Lower leg skin (tissue), 4 donors: ENCODE data around the gene GNAI3. TPM values are rescaled to one million over a fixed set of nuclear protein-coding genes. Genes with fewer than 3 reads are reported as not detected.

ENCODE experiments used
- DNase-seq, 2 donors: peaks; one replicate each; pipeline ENCODE4 v3.0.0-alpha.2; 2019; ENCODE audit warnings: low spot score in 2 of 2
- H3K4me3 ChIP-seq: fragments of 200-600 bp; sonication (generic); 2 replicates; pipeline ENCODE4 v1.5.1; 2017; ENCODE audit warnings: mild to moderate bottlenecking, low read depth; ENCODE audit not compliant: poor library complexity, severe bottlenecking
- POLR2A ChIP-seq, 2 donors: fragments of 450-650 bp; IDR thresholded peaks; one replicate each; pipeline ENCODE4 v1.6.1; 2016 to 2017; ENCODE audit warnings: antibody characterized with exemption in 2 of 2, mild to moderate bottlenecking in 1 of 2, moderate library complexity in 1 of 2
- WGBS, 2 donors: methylation state at CpG; one replicate each; pipeline ENCODE4 v1.1.5; 2018; 5-methylcytosine and 5-hydroxymethylcytosine counted together
- intact Hi-C: fragments of 100-400 bp; cut with DNase I; formaldehyde crosslinking; loops from one replicate; pipeline ENCODE4 v1.15.0; 2023; ENCODE audit warnings: low total_unique reads
- total RNA-seq, 4 donors: library from RNA; depleted of rRNA; stranded (reverse); fragments of >200 nt; gene quantifications; one replicate each; pipeline ENCODE4 v1.1.0, GENCODE V29; 2016
- TF ChIP-seq, protein P1 (sequence below), 3 donors: fragments of 450-650 bp; IDR thresholded peaks; one replicate each; pipeline ENCODE4 v1.5.1; 2016; ENCODE audit warnings: antibody characterized with exemption in 3 of 3, mild to moderate bottlenecking in 3 of 3, moderate library complexity in 2 of 3

GNAI3 gene
- total RNA-seq, 4 donors from 2014 or later, result 8.5 to 13.2 (median 10.7) TPM

- 71 to 83% methylated on average over 3 of the region's 3 CpGs for WGBS, 2 donors
- H3K4me3 ChIP-seq, result no peak overlapping the region
- intact Hi-C loops, result loop anchor here (10.0 kb wide), 1 partner anchor 52 kb away; no protein-coding TSS in a partner anchor
- TF ChIP-seq POLR2A (IDR thresholded peaks at IDR 0.05), result no peak
- TF ChIP-seq, protein P1, sequence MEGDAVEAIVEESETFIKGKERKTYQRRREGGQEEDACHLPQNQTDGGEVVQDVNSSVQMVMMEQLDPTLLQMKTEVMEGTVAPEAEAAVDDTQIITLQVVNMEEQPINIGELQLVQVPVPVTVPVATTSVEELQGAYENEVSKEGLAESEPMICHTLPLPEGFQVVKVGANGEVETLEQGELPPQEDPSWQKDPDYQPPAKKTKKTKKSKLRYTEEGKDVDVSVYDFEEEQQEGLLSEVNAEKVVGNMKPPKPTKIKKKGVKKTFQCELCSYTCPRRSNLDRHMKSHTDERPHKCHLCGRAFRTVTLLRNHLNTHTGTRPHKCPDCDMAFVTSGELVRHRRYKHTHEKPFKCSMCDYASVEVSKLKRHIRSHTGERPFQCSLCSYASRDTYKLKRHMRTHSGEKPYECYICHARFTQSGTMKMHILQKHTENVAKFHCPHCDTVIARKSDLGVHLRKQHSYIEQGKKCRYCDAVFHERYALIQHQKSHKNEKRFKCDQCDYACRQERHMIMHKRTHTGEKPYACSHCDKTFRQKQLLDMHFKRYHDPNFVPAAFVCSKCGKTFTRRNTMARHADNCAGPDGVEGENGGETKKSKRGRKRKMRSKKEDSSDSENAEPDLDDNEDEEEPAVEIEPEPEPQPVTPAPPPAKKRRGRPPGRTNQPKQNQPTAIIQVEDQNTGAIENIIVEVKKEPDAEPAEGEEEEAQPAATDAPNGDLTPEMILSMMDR (IDR thresholded peaks at IDR 0.05), result no peak
- no peak for DNase-seq
Observed at GRCh38 chr1:109616391-109616790, 68.0 kb downstream of the GNAI3 start.

DNA sequence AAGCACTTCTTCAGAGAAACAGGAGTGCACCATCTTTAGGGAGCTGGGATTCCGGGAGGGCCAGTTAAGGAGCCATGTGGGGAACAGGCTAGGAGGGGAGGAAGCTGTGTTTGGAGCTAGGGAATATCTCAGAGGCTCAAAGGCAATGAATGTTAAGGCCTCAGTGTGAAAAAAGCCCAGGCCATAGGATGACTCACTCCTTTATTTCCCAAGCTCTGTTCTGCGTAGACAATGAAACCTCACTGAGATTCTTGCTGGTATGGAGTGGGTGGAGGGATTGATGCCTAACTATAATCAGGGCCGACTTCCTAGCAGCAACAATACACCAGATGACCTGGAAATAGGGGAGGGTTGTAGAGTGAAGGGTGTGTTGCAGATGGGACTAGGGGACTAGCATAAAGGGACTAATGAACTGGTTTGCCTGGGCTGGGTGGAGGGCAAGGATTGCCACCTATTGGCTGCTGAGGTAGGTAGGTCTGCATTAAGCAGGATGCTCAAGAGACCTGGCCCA, 68.9 kb downstream of the GNAI3 start:
- no peak for TF ChIP-seq POLR2A (IDR thresholded peaks at IDR 0.05)
- TF ChIP-seq, protein P1 (IDR thresholded peaks at IDR 0.05), result no peak
- intact Hi-C loops, result loop anchor here (10.0 kb wide), 1 partner anchor 53 kb away; no protein-coding TSS in a partner anchor

DNA sequence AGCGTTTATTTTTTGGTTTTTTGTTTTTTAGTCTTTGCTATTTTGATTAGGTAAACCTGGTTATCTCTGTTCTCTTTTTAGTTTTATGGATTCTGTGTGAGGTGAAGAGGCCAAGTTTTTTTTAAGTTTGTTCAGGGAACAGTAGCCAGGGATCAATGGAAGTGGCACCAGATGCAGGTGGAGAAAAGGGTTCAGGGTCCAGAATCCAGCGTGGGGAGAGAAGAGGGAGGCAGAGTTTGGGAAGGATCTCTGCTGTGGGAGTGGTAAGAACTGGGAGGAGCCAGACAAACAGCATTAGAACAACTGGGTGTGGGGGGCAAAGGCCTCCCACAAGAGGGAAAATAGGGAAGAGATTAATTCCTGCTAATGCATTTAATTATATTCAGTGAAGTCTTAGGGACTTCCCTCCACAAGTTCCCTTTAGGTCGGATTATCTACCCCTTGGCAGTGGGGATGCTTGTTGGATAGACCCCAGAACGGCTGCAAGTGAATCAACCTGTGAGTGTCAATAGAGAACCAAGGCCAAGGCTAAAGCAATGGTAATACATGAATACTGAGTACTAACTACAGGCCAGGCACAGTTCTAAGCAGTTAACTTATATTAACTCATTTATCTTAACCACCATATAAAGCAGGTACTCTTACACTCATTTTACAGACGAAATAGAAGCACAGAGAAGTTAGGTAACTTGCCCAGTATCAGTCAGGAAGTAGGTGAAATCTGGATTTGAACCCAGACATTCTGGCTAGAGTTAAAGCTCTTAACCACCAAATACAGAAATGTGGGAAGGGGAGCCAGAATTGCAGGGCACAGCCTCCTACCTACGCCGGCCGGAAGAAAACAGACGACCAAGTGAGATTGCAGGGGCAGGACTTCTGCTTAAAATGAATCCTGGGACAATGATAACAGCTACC, 70.5 kb downstream of the GNAI3 start:
- DNase-seq, result no peak
- H3K4me3 ChIP-seq, result no peak overlapping the region
- intact Hi-C loops, result loop anchor here (10.0 kb wide), 1 partner anchor 54 kb away; no protein-coding TSS in a partner anchor
- no peak for TF ChIP-seq POLR2A (IDR thresholded peaks at IDR 0.05)
- TF ChIP-seq, protein P1 (IDR thresholded peaks at IDR 0.05), result no peak
- 39 to 43% methylated on average over 9 of the region's 9 CpGs for WGBS, 2 donors

More for the DNA sequence above, 68.9 kb downstream of the GNAI3 start:
- DNase-seq, result no peak
- no peak overlapping the region for H3K4me3 ChIP-seq
- 39 to 50% methylated on average over 3 of the region's 3 CpGs for WGBS, 2 donors

GRCh38 chr1:109619576-109620400, 71.4 kb downstream of the GNAI3 start, which contains the start of the genes AMPD2 and GNAT2:
TSS of gene AMPD2 (plus strand) at chr1:109619837. CDS start at chr1:109621176, 1,339 bp downstream.
TSS of gene GNAT2 (minus strand) at chr1:109619616. CDS start at chr1:109612870, 6,746 bp downstream.
- peak; percentile 61 to 96 for DNase-seq
- H3K4me3 ChIP-seq, result peak within 1 kb of the TSS; percentile 44
- intact Hi-C loops, result loop anchor here (10.0 kb wide), 2 partner anchors 55 to 75 kb away; partner anchors contain the start of gene GNAI3
- 0 to 1% methylated on average over 28 to 43 of the region's 47 CpGs for WGBS, 2 donors
- TF ChIP-seq, protein P1 (IDR thresholded peaks at IDR 0.05), result no peak
- no peak for TF ChIP-seq POLR2A (IDR thresholded peaks at IDR 0.05)

DNA sequence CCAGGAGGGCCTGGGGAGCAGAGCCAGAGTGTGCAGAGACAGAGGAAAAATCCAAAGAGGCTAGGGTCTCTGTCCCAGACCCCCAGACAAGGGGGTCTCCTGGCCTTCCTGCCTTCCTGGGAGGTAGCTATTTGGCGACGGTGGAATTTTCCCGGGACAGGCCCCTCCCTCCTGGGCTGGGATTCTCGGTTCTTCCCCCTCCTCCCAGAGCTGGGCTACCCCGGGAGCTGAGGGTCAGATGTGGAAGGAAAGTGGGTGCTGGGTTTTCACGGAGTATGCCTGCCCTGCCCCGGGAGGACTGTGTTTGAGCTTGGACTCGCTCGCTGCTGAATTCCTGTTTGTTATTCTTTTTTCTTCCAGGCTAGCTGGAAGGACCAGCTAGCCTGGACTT, 72.0 kb downstream of the GNAI3 start:
- peak in 1 of 2 donors; percentile 90 for DNase-seq
- intact Hi-C loops, result loop anchor here (10.0 kb wide), 1 partner anchor 76 kb away; the partner anchor contains the start of gene GNAI3
- 0 to 1% methylated on average over 9 of the region's 9 CpGs for WGBS, 2 donors
- TF ChIP-seq POLR2A (IDR thresholded peaks at IDR 0.05), result no peak
- TF ChIP-seq, protein P1 (IDR thresholded peaks at IDR 0.05), result no peak
- H3K4me3 ChIP-seq, result peak overlapping the region; percentile 44
